ENCODE results near the gene ZPR1.
"Not testable (repeated sequence)": the region's sequence is repeated elsewhere in the genome, so short reads cannot be mapped to it uniquely, and the experiment has no call there.

ZPR1 gene

DNA sequence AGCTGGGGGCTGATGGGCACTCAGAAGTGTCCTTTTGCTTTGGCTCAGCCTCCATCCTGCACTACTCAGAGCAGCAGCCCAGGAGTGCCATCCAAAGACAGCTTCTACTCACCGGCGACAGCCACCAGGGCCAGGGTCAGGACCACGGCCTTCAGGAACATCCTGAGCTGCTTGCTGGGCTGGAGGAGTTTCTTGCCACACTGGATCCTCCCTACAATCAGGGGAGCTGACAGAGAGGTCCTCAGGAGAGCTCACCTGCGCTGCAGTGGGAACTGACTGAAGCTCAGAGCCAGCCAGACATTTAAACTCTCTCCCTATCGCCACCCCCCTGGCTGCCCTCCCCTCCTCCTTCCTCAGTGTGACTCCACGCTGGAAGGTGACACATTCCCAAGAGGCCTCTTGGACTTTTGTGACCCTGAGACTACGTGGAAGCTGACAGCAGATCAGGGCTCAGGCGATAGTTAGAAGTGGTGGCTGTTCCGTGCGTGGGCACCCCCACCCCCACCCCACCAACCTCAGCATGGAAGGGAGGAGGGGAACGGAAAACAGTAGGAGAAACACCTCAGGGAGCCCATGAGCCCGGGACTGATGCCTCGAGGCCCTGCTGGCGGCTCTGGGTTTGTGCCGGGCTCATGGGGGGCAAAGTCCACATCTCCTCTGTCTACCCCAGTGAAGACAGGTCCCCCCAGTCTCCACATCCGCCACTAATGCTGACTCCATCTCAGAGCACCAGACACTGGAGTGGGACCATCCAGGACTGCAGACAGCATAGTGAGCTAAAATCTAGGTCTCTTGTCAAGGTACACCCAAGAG is 35.4 kb upstream of the ZPR1 start, which contains the start of gene APOA4:
Gene APOA4 (minus strand): TSS at position 274 of the 813 bp plus-strand sequence. CDS start 113 bp downstream, at position 161.
- no peak for DNase-seq

DNA sequence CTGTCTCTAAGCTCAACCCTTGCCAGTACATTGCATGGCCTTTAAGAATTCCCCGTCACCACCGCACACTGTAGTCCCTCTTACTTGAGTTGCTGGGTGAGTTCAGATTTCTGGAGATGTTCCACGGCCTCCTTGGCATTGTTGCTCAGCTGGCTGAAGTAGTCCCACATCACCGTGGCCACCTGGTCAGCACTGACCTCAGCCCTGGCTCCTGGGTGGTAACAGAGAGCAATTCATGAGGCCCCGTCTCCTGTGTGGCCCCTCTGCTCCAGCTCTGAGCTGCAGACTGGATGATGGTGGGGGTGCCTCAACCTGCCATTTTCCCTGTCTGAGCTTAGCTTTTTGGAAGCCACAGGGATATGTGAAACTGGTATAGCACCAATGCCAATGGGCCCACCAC is 34.8 kb upstream of the ZPR1 start:
- no peak for DNase-seq

DNA sequence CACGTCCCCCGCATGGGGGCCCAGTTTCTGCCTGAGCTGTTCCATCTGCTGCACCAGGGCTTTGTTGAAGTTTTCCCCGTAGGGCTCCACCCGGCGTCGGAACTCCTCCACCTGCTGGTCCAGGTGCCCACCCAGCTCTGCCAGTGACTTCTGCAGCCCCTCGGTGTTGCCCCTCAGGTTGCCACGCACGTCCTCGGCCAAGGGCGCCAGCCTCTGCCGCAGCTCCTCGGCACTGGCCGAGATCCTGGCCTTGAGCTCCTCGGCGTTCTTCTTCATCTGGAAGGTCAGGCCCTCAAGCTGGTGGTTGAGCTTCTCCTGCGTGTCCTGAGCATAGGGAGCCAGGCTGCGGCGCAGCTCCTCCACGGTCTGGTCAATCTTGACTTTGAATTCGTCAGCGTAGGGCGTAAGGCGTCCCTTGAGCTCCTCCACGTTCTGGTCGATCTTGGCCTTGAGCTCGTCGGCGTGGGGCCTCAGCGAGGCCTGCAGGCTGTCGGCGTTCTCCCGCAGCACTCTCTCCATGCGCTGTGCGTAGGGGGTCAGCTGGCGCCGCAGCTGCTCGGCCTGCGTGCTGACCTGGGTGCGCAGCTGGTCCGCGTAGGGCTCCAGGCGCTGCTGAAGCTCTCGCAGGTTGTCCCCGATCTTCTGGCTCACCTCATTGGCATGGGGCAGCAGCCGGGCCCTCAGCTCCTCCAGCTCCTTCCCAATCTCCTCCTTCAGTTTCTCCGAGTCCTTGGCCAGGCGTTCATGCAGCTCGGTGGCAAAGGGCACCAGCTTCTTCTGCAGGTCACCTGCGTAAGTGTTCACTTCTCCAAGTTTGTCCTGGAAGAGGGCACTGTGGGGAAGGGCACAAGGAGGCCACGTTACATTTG is 33.5 kb upstream of the ZPR1 start:
- no peak for DNase-seq

DNA sequence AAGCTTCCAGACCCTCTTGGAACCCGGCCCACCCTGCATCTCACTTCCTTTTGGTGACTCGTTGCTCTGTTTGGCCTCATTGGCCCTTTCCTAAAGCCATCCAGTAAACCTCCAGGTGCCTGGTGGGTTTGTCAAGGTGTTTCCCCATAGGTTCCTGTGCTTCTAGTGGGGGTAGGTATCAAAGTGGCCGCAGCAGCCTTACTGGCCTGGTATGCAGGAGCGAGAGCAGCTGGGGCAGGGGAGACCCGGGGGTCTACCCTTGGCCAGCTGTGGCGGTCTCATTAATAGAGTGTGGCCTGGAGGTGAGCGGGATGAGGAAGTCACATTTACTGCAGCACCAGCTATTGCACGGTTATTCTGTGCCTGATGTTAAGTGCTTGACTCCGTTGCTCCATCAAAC is 31.2 kb upstream of the ZPR1 start:
- DNase-seq, result no peak

DNA sequence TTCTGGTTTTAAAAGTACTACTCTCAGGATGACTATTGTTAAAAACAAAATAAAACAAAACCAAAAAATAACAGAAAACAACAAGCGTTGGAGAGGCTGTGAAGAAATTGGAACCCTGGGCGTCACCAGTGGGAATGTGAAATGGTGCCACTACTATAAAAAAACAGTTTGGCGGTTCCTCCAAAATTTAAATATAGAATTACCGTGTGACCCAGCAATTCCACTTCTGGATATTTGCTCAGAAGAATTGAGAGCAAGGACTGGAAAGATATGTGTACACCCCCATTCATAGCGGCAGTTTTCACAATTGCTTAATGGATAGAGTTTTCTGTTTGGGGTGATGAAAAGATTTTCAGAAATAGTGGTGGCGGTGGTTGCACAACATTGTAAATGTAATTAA is 26.7 kb upstream of the ZPR1 start:
- no peak for DNase-seq

DNA sequence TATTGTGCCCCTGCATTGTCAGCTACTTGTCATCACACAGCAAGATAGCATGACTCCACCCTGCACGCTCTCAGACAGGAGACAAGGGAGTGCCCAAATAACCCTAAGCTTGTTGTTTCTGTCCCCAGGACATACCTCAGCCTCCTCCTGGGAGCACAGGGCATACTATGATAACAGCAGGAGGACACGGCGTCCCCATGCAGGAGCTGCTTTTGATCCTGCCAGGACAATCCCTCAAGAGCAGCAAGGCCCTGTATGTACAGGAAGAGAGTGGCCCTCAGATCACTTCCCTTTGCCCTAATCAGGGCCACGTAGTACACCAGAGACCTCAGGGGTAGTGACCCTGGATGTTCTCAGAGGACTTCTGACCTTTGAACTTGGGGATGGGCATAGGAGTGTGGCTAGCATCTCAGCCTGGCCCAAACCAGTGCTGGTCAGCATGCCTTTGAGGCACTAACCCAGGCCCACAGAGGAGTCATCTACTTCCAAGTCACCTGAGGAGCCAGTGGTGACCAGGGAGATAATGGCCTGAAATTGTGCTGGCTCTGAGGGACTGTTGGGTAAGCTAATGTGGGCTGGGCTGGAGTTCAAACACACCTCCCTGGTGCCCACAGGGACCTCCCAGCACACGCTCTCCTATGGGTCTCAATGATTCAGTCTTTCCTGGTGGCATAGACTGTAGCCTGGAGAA is 26.1 kb upstream of the ZPR1 start:
- peak; percentile 35 for DNase-seq

DNA sequence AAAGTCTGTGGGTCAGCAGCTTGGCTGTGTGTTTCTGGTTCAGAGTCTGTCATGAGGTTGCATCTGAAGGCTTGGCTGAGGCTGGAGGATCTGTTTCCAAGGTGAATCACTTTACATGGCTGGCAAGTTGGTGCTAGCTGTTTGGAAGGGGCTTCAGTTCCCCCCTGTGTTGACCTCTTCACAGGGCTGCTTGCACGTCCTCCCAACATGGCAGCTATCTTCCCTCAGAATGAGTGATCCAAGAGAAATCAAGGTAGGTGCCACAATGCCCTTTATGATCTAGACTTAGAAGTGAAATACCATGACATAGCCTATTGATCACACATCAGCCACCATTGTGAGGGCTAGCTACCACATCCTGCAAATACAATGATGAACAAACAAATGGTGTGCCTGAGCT is 25.3 kb upstream of the ZPR1 start:
- DNase-seq, result no peak

DNA sequence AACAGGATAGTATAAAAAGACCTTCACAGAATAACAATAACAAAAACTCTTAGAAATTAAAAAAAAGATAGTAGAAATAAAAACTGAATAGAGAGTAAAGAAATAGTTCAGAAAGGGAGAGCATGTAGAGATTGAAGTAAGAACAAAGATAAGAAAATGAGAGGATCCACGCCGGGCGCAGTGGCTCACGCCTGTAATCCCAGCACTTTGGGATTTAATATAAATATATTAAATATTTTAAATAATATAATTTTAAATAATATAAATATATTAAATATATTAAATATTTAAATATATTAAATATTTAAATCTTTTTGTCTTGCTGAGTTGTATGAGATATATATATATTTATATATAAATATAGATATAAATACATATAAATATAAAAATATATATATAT is 24.3 kb upstream of the ZPR1 start:
- no peak for DNase-seq

DNA sequence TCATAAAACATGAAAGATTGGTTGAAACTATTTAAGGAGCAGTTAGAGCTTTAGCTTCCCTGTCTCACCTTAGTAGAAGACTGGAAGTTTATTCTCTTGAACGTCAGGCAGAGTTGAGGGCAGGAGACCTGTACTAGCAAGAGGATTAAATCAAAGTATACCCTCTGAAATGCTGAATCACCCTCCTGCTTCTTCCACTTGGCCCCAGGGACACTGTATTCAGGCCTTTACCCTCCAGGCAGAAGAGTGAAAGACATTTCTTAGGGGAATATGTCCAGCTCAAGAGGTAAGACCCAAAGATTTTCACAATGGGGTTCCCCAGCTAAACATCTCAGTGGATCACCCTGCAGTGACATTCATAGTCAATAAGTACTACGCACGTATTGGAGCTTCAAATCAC is 23.4 kb upstream of the ZPR1 start:
- DNase-seq, result no peak

DNA sequence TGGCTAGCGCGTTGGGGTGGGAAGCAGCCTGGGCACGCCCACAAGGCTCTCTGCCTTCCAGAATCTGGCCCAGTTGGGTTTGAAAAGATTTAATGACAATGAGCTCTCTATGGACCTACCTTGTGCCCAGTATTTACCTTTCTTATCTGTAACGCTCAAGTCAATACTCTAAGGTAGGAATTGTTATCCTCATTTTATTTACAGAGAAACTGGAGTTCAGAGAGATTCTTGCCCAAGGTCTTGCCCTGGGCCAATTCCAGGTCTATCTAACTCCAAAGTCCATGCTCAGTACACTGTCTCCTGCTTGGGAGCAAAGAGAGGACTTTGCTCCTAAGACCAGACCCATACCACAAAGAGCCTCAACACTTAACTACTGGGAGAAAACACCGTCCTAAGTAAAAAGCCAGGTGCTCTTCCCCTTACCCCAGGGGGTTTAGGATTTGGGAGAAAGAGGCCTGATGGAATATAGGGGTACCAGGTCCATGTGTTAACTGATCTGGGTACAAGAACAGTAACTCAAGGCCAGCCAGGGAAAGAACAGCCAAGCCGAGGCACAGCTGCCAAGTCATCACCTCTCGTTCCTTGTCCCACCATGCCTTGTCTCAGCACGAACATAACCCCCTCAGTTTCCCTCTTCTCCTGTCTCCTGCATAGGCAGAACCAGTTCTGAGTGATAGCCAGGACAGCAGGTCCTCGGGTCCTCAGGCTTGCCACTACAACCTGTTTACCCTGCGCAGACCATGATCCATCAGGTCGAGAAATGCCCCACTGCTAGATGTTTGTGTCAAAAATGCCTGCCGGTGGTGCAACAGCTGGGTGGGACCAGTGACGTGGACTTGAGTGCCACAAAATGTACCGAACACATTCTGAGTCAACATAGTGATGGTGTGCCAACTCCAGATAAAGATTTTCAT is 20.7 kb upstream of the ZPR1 start:
- DNase-seq, result no peak

DNA sequence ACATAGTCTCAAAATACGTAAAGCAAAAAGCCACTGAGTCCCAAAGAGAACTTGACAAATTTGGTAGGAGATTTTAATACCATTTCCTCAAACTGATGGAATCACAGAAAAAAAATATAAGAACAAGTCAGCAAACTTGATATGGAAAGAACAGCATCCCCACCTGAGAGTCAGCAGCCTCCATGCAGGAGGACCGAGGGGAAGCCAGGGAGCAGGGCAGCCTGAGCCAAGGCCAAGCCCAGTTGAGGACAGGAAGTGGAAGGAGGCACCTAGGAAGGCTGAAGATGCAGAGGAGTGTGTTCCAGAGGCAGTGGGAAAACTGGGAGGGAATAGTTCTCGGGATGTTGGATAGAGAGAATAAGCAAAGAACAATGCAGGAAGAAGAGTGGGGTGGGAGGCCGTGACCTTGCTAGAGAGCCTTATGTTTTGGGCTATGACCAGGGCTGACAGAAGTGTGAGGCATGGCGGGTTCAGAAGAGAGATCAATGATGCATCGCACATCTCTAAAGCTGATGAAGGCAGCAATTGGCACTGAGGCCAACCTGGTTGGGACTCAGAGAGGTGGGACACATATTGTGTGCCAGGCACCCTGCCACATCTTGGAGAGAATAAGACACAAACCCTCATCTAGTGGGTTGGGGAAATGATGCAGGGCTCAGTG is 19.9 kb upstream of the ZPR1 start:
- DNase-seq, result no peak

DNA sequence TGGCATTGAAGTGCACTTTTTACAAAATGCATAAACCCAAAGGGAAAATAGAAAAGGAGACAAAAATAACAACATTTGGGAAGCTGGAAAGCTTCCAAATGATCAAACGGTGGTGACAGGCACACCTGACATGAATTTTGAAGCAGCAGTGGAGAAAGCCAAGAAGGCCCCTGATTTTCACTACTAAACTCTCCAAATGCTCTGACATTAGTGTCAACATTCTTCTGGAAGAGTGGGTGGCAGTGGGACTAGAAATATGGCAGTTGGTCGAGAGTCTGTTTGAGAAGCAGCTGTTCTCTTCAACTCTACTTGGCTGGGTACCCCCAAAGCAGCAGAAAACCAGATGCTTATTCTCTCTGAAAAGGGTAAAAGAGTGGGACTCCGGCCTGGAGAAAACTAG is 16.2 kb upstream of the ZPR1 start:
- DNase-seq, result no peak

DNA sequence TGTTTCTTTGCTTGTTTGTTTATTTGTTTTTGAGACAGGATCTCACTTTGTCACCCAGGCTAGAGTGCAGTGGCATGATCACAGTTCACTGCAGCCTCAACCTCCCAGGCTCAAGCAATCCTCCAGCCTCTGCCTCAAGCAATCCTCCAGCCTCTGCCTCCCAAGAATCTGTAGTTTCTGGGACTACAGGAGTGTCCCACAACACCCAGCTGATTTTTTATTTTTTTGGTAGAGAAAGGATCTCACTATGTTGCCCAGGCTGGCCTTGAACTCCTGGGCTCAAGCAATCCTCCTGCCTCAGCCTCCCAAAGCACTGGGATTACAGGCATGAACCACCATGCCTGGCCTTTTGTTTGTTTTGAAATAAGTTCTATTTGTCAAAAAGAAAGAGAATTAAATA is 13.8 kb upstream of the ZPR1 start:
- not testable (repeated sequence) for DNase-seq

DNA sequence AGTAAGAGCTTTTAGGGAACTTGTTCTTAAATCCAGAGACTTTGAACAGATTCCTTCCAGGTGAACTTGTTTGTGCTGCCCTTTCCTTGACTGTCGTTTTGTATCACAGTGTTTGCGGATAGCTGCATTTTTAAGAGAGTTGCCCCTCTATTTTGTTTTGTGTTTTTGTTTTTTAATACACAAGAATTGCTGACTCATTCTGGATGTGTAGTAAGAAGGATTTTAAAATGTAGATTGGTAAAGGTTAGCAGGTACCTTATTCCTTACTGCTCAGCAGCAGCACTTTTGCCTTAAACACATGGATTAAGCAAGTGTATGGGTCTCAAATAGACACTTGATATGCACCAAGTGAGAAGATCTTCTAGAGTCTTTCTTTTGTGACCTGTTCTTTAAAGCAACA is 12.8 kb upstream of the ZPR1 start:
- DNase-seq, result no peak

DNA sequence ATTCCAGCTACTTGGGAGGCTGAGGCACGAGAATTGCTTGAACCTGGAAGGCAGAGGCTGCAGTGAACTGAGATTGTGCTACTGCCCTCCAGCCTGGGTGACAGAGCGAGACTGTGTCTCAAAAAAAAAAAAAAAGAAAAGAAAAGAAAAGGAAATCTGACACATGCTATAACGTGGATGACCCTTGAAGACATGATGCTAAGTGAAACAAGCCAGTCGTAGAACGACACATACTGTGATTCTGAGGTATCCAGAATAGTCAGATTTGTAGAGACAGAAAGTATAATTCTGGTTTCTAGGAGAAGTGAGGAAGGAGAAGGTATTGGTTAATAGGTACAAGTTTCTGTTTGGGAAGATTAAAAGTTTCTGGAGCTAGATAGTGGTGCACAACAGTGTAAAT is 10.5 kb upstream of the ZPR1 start:
- no peak for DNase-seq

DNA sequence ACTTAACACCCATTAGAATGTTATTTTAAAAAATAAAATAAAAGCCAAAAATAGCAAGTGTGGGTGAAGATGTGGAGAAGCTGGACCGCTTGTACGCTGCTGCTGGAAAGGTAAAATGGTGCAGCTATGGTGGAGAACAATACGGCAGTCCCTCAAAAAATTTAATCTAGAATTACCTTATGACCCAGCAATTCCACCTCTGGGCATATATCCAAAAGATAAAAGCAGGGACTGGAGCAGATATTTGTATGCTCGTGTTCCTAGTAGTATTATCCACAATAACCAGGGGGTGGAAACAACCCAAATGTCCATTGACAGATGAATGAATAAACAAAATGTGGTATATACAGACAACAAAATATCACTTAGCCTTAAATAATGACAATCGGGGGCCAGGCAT is 10.0 kb upstream of the ZPR1 start:
- DNase-seq, result no peak

DNA sequence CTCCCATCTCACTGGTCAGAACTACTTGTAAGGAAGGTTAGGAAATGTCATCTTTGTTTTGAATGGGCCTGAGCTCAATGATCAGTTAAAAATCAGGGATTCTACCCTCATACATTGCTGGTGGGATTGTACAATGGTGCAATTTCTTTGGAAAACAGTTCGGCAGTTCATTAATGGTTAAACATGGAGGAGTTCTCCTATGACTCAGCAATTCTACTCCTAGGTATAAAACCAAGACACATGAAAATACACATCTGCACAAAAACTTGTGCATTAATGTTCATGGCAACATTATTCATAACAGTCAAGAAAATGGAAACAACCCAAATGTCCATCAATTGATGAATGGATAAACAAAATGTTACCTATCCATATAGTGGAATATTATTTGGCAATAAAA is 8.7 kb upstream of the ZPR1 start:
- no peak for DNase-seq

DNA sequence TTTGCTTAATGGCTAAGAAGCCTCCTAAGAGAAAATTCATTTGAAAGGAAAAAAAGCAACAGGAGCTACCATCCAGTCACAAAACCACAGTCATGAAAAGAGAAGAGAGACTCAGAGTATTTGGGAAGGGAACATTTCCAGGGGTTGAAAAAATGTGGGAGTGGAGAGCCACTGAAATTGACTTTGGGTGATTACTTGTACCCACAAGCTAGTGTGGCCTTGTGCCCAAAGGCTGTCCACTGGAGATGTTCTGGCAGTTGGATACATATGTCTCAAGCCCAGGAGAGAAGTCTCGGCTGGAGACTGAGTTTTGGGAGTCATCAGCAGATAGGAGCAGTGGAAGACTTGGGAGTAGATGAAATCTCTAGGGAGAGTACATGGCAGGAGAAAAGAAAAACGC is 7.0 kb upstream of the ZPR1 start:
- DNase-seq, result no peak

DNA sequence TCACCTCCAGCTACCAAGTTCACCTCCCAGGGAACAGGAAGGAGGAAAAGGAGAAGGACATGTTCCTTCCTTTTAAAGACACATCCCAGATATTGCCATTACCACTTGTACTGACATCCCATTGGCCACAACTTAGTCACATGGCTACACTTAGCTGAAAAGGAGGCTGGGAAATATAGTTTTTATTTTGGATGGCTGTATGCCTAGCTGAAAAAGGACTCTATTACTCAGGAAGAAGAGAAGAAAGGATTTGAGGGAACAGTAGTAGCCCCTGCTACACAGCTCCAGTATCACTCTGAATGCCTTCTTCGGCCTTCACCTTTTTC is 5.9 kb upstream of the ZPR1 start:
- DNase-seq, result peak; percentile 50

DNA sequence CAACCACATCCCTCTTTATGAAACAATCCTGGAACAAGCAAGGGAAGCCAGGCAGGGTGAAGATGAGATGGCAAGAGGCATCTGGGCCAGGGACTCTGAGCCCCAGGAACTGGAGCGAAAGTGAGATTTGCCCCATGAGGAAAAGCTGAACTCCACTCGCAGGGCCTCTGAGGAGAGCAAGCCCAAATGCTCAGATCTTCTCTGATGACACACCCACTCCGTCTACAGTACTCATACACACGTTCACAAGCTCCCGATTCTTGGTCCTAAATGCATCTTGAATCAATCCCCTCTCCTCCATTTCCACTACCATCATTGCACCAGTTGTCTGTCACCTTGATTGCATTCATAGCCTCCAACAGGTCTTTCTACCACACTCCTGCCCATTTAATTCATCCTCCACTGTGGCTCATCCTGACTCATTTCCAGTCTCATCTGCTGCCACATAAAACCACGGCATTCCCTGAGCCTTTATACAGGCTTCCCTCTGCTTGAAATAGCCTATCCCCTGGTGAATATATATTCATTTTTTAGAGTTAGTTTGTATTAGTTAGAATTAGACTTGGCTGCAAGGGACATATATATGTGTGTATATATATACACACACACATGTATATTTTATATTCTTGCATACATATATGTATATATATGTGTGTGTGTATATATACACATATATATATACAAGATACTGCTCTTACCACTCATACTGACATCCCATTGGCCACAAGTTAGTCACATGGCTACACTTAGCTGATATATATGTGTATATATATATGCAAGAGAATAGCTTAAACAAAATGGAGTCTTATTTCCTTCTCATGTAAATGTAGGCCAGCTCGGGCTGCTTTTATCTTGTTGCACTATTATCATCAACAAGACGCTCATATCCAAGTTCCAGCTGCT is 5.3 kb upstream of the ZPR1 start:
- no peak for DNase-seq

Data from hematopoietic multipotent progenitor cell treated with erythropoietin and hydrocortisone succinate and interleukin-3 and kit ligand, for 4 days (in vitro differentiated cells).